Left renal cortex interstitium (tissue), 4 donors: Measurements from ENCODE around the gene COPS2. TPM values are rescaled to one million over a fixed set of nuclear protein-coding genes. Genes with fewer than 3 reads are reported as not detected.

Source experiments
- DNase-seq, 4 donors: peaks; one replicate each; pipeline ENCODE4 v3.0.0-alpha.2; 2013; ENCODE audit warnings: low read depth in 4 of 4, low spot score in 2 of 4, missing footprints in 1 of 4
- polyA plus RNA-seq, 4 donors: library from polyadenylated mRNA; unstranded; fragments of 120-200 nt; gene quantifications; one replicate each; pipeline ENCODE4 v1.2.1, GENCODE V29; 2013; ENCODE audit not compliant: insufficient read length in 4 of 4

Gene COPS2
- polyA plus RNA-seq, 4 donors, result 82.1 to 116 (median 98.8) TPM

DNA sequence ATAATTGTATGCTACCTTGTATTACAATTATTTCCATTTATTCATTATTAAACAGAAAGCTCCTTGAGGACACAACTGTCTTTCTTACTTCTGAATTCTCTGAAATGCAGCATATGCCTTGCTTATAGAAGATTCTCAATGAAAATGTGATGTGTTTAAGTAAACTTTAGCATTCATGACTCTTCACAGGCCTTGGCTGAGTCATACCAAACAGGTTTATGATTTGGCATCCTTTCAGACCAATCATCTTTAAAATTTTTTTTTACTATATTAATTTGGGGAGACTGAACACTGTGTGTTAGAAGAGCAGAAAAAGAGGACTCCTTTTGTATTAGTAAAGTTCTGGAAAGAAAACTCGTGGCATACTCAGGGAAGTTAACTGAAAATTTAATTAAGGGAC lies 8.3 kb upstream of the COPS2 start:
- no peak for DNase-seq

DNA sequence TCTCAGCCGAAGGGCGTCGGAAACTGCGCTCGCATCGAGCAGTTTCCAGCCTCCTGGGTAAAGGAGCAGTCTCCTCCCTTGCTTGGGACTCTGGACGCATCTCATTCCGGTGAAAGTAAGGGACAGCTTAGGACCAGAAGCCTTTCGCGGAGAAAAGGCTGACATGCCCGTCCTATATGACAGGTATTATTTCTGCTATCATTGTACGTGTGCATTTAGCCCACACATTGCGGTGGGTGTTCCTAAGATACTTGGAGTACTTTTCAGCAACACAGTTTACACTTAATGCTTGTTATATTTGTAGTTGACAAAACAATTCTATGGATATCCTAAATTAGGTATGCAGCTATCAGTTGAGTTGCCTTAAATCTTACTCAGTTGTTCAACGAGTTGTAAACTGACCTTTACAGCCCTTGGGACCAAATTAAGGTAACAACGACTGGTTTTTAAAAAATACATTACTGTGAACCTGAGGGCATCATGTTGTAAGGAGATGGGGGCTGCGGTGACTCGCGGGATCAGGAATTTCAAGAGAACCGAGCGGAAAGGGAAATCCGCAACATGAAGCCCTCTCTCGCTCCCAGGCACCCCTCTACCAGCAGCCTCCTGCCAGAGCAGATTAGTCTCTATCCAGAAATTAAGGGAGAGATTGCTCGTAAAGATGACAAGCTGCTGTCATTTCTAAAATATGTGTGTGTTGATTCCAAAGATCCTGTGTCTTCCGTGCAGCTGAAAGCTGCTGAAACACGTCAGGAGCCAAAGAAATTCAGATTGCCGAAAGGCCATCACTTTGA lies 632 bp upstream of the COPS2 start:
- peak in 1 of 4 donors; percentile 23 for DNase-seq

DNA sequence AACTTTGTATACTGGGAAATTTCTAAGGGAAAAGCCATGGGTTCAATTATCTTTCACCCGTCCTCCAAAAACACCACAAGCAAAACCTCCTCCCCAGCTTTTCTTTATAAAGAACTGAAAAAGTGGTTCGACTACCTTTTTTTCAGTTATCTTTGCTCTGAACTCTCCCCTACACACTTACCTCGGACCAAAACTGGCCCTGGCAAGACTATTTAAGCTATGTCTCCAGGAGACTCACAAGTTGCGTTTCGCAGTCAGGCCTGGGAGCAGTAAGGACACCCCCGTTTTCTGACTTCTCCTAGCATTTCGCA lies 645 bp downstream of the COPS2 start:
- DNase-seq, result no peak

DNA sequence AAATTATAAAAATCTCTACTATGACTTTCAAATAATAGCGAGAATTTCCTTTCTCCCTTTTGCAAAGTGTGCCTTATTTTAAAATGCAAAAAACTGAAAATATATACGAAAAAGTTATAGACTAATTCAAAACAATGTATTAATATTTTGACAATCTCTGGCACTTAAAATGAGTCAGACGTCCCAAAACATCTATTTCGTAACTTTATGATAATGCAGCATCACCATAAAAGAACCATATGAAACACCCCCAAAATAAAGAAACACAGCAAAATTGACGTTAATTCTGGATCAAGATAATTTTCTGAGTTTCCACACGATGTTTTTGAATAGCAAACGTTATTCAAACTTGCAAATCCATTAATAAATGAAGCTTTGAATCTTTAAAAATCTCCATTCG lies 1.0 kb downstream of the COPS2 start:
- no peak for DNase-seq

- DNase-seq, result no peak
These were observed 2.7 kb downstream of the COPS2 start for GRCh38 chr15:49152552-49153312.

DNA sequence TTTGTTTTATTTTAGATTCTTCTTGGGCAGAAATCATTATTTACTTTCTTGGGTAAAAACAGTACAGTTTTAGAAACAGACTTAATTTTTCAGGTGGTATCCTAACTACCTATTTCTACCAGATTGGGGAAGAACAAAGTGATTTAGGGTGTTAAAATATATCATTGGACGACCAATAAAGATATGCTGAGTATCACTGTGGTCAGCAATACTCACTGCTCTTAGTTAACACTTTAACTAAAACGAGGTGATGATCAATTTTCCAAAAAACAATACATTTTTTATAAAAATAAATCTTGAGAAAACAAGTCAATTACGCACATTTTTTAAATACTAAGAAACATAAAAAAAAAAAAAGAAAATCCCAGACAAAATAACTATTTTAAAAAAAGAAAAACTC lies 3.6 kb downstream of the COPS2 start:
- DNase-seq, result no peak

DNA sequence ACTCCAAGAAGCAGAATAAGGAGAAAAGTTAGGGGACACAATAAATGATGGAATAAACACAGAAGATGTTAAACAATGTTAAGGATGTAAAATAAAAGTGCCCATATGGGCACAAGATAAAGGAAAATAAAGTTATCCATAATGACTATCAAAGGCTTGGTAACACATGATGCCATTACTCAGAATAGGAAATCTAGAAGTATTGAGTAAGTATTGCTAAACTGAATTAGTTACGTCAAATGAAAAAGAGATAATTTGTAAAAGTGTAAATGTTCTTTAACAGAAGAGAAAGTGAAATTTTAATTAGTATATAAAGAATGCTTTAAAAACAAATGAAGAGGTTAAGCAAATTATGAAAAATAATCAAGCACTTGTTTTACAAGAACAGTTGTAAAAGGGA lies 6.7 kb downstream of the COPS2 start:
- no peak for DNase-seq

DNA sequence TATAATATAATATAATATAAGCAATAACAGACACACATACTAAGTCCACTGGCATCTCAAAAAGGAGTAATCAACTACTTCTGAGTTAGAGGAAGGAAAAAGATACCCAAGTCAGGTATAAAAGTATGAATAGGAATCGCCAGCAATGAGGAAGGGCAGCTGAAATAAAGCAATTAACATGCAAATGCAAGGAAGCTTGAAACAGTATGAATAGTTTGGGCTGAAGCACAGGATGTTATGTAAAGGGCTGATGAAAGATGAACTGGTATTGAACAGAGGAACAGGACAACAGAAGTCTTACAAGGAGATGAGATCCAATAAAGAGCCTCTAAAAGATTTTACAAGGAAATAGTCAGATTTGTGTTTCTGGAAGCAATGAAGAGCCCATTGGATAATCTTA lies 7.1 kb downstream of the COPS2 start:
- DNase-seq, result no peak

DNA sequence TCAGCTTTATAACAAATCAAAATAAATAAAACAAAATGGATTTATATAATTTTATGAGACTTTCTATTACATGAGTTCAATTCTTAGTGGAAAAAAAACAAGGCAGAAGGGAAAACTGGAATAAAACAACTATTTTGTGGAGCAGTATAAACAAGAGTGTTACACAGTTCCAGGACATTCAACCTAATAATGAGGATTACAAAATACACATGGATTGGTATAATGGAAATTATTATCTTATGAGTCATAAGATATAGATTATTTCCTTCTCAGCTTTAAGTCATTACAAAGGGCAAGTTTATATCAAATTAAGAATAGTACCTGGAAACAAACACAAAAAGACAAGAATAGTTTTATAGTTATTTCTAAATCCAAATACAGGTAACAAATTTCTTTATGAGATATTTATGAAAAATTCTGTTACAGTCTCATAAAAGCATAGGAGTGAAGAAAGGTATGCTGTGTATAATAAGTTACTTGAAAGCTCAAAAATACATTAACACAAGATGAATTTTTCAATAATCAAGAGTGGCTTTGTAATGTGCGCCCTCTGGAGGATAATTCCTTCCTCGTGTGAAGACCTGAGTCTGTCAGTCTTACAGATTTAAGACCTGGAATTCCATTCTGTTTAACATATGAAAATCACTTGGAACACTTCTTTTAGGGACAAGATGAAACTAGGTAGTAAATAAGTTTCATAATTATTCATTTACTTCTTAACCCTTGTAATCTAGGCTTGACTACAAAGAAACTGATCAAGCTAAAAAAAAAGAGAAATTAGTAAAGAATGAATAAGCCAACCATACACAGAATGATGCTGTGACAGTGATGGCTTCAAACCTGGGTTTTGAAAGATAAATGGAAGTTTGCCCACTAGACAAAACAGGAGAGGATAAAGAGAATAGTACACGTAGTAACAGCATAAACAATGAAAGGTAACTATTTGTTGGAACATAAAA lies 9.5 kb downstream of the COPS2 start:
- DNase-seq, result peak in 1 of 4 donors; percentile 15

GRCh38 chr15:49137861-49138260 lies 17.5 kb downstream of the COPS2 start:
- no peak for DNase-seq

DNA sequence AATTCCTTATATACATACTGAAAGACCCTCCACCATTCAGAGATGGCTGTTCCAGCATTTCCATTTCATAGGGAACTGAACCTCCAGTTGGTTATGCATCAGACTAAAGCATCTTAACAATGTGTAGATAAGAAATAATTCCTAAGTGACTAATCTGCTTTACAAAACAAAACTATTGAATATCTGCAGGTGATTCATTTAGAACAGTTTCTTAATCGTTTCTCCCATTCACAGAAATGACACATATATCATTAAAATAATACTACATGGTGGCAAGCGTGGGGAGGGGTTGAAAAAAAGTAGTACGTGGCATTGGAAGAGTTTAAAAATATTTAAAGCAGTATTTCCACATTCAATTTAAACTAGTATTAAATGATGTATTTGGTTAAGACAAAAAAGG lies 19.5 kb downstream of the COPS2 start:
- DNase-seq, result no peak

DNA sequence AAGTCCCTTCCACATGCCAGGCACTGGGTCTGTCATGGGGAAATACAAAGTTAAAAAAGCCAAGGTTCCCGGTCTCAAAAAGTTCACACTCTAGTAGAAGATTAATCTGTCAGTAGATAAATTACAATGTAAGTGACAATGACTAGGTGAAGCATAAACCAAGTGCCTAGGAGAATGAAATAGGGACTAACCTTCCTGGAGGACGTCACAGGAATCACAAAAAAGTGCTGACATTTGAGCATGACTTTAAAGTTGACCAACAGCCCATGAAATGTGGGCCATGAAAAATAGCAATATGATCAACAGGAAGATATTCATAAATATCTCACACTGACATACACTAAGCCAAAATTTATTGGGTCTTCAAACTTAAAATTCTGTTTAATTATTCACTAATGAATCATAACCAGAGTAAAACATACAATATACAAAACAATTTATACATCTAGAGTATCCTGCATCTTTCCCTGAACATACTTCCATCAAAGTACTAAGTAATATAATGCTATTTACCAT lies 20.0 kb downstream of the COPS2 start:
- no peak for DNase-seq

GRCh38 chr15:49134683-49135341 lies 20.6 kb downstream of the COPS2 start:
- no peak for DNase-seq

DNA sequence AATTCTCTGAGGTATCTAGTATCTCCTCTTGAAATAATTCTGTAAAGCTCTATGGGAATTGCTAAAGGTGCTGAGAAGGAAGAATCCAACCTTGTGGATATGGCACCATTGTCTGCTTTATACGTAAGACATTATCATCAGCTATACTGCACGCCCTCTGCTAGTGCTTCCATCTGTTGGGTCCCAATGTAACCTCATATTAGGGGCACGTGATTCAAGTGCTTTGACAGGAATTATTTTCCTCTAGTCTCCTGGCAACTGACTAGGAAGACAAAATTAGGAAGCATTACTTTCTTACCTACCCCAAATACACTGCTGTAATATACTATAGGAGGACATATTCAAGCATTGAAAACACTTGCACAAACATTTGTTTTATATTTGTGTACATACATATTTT lies 24.0 kb downstream of the COPS2 start:
- DNase-seq, result no peak

- DNase-seq, result no peak
These were observed 31.0 kb downstream of the COPS2 start for GRCh38 chr15:49124371-49124770.

GRCh38 chr15:49122541-49123062 lies 32.8 kb downstream of the COPS2 start:
- no peak for DNase-seq

- no peak for DNase-seq
These were observed 33.5 kb downstream of the COPS2 start for GRCh38 chr15:49121901-49122300.

GRCh38 chr15:49120832-49121231 lies 34.6 kb downstream of the COPS2 start:
- no peak for DNase-seq

- DNase-seq, result no peak
These were observed 39.1 kb downstream of the COPS2 start for GRCh38 chr15:49116108-49116857.
